Esophagus muscularis mucosa (tissue), 4 donors: ENCODE results near the gene STX1A. TPM values are rescaled to one million over a fixed set of nuclear protein-coding genes. Genes with fewer than 3 reads are reported as not detected.

ENCODE experiments used
- DNase-seq: peaks from one replicate; pipeline ENCODE4 v3.0.0-alpha.2; 2017; ENCODE audit errors: extremely low spot score
- H3K27ac ChIP-seq, 4 donors: fragments of 200-600 bp; sonication (generic); replicated peaks in 1 of 4; 1 replicate in 3 of 4; 2 replicates in 1 of 4; pipeline ENCODE4 v1.5.1; 2016 to 2019; ENCODE audit warnings: mild to moderate bottlenecking in 1 of 4
- H3K27me3 ChIP-seq, 4 donors: fragments of 200-600 bp; sonication (generic); one replicate each; pipeline versions ENCODE4 v1.5.1 to v1.6.0; 2016 to 2019
- H3K36me3 ChIP-seq, 4 donors: fragments of 200-600 bp; sonication (generic); one replicate each; pipeline ENCODE4 v1.5.1; 2016 to 2019
- H3K4me1 ChIP-seq, 4 donors: fragments of 200-600 bp; sonication (generic); one replicate each; pipeline ENCODE4 v1.5.1; 2016 to 2019
- H3K4me3 ChIP-seq, 4 donors: fragments of 200-600 bp; sonication (generic); 1 replicate in 2 of 4; 2 replicates in 2 of 4; pipeline ENCODE4 v1.5.1; 2016 to 2019; ENCODE audit warnings: mild to moderate bottlenecking in 4 of 4, moderate library complexity in 1 of 4
- H3K9me3 ChIP-seq, 4 donors: fragments of 200-600 bp; sonication (generic); 1 replicate in 3 of 4; 2 replicates in 1 of 4; pipeline ENCODE4 v1.5.1; 2016 to 2019
- EP300 ChIP-seq: sonication (generic); formaldehyde crosslinking; IDR thresholded peaks from one replicate; pipeline ENCODE4 v1.6.1; 2017; ENCODE audit warnings: antibody characterized with exemption
- POLR2A ChIP-seq: fragments of 450-650 bp; IDR thresholded peaks from one replicate; pipeline ENCODE4 v1.6.1; 2017; ENCODE audit warnings: antibody characterized with exemption, moderate library complexity, mild to moderate bottlenecking, low read depth
- POLR2AphosphoS5 ChIP-seq, 2 donors: sonication (generic); formaldehyde crosslinking; IDR thresholded peaks; one replicate each; pipeline ENCODE4 v1.6.1; 2017; ENCODE audit warnings: antibody characterized with exemption in 2 of 2
- WGBS: methylation state at CpG from one replicate; pipeline ENCODE4 v1.1.5; 2018; 5-methylcytosine and 5-hydroxymethylcytosine counted together
- intact Hi-C: fragments of 100-400 bp; cut with DNase I; formaldehyde crosslinking; loops from one replicate; pipeline ENCODE4 v1.15.1; 2023
- total RNA-seq, 4 donors: library from RNA; depleted of rRNA; stranded (reverse); fragments of >200 nt; gene quantifications; one replicate each; pipeline versions ENCODE4 v1.1.0 to v1.2.1, GENCODE V29; 2016
- TF ChIP-seq, protein P1 (sequence below), 3 experiments: fragments of 200-600 bp in 2 of 3; fragments of 450-650 bp in 1 of 3; sonication (generic) in 2 of 3; IDR thresholded peaks; one replicate each; pipeline ENCODE4 v1.5.1; 2017 to 2019; ENCODE audit warnings: antibody characterized with exemption in 3 of 3, mild to moderate bottlenecking in 2 of 3, moderate library complexity in 1 of 3

Gene STX1A
- total RNA-seq, 4 donors from 2014 or later, result 7.1 to 16.0 (median 9.6) TPM

DNA sequence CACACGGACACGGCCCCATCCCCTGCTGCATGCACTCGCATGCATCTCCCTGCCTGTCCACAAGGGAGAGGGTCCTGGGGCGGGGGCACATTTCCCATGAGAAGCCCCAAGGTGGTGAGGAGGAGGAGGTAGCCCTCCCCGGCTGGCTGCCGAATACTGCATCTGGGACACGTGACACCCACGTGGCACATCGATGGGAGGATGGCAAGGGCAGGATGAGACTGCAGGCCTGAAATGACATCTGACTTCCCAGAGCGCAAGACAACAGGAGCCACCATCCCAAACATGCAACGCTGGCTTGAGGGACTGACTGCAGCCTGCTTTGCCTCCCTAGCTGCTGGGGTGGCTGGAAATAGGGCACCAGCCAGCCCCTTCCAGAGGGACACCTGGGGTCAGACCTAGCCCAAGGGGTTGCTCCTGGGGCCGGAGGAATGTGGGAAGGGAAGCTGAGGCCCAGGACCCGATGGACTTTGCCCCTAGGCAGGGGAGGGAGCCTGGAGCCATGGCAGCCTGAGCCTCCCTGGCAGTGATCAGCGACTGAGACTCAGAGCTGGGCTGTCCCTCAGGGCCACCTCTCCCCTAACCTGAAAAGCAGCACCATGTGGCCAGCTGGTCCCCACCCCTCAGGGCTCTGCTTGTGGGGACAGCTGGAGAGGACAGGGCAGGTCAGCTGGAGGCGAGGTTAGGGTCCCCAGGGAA is 19.9 kb downstream of the STX1A start:
- Histone ChIP-seq H3K4me1 (peaks cover 7 to 14% (median 12%) of the 10 kb centered on the region in 4 donors), H3K36me3 (peaks cover 26 to 86% (median 75%) of the 10 kb centered on the region in 4 donors)
- WGBS, result 81% methylated on average over 12 of the region's 15 CpGs

DNA sequence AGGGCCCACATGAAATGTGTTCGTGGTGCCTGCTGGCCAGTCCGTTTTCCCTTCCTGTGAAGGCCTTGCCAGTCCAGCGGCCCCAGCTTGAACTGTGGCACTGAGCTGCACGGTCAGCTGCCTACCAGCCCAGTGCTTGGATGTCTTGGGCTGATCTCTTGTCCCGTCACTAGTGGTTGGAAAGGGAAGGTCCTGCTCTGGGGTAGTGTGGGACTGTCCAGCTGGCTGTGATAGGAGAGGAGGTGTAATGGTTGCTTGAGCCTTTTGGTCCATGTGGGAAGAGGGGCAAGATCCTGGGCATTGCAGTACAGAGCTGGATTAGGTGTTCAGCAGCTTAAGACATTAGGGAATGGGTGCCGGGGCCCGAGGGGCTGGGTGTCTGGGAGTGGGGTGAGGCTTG is 21.1 kb downstream of the STX1A start:
- peaks cover 37 to 97% (median 86%) of the 10 kb centered on the region in 4 donors for H3K36me3 ChIP-seq
- TF ChIP-seq POLR2A, result no peak
- TF ChIP-seq, protein P1, sequence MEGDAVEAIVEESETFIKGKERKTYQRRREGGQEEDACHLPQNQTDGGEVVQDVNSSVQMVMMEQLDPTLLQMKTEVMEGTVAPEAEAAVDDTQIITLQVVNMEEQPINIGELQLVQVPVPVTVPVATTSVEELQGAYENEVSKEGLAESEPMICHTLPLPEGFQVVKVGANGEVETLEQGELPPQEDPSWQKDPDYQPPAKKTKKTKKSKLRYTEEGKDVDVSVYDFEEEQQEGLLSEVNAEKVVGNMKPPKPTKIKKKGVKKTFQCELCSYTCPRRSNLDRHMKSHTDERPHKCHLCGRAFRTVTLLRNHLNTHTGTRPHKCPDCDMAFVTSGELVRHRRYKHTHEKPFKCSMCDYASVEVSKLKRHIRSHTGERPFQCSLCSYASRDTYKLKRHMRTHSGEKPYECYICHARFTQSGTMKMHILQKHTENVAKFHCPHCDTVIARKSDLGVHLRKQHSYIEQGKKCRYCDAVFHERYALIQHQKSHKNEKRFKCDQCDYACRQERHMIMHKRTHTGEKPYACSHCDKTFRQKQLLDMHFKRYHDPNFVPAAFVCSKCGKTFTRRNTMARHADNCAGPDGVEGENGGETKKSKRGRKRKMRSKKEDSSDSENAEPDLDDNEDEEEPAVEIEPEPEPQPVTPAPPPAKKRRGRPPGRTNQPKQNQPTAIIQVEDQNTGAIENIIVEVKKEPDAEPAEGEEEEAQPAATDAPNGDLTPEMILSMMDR (IDR thresholded peaks at IDR 0.05), result no peak
- no peak for TF ChIP-seq EP300
- no peak for TF ChIP-seq POLR2AphosphoS5 (IDR thresholded peaks at IDR 0.05)
- no peaks in the 10 kb centered on the region for H3K27me3 ChIP-seq
- H3K9me3 ChIP-seq, result no peaks in the 10 kb centered on the region
- 81% methylated on average over 7 of the region's 7 CpGs for WGBS
- no peak overlapping the region for H3K27ac ChIP-seq
- H3K4me3 ChIP-seq, result no peak overlapping the region
- no peak for DNase-seq
- H3K4me1 ChIP-seq, result peaks cover 0 to 3% (median 1%) of the 10 kb centered on the region in 4 donors
- intact Hi-C loops, result no loop called here

More for the DNA sequence above, 19.9 kb downstream of the STX1A start:
- intact Hi-C loops, result no loop called here
- Histone ChIP-seq H3K9me3 (no peaks in the 10 kb centered on the region), H3K27ac (no peak overlapping the region), H3K27me3 (no peaks in the 10 kb centered on the region), H3K4me3 (no peak overlapping the region)
- no peak for DNase-seq
- TF ChIP-seq, protein P1 (IDR thresholded peaks at IDR 0.05), result no peak
- TF ChIP-seq EP300 (no peak), POLR2A (no peak), POLR2AphosphoS5 (IDR thresholded peaks at IDR 0.05) (no peak)

DNA sequence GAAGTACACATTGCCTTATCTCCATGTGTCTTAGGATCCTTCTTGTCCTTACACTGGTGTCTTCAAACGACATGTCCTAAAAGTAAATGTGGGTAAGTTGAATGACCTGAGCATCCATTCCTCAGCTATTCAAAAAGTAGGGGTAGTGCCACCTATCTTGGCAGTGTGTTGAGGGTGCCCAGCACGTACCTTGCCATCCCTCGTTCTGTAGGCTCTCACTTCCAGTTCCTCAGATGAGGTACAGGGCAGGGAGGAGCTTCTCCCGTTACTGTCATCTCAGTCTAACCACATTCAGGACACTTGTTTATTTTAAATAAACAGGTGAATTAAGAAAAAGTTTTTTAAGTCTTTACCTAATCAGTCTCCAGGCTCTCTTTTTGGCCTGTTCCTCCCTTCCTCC is 23.1 kb downstream of the STX1A start:
- H3K9me3 ChIP-seq, result no peaks in the 10 kb centered on the region
- TF ChIP-seq POLR2AphosphoS5 (IDR thresholded peaks at IDR 0.05), result no peak
- TF ChIP-seq, protein P1 (IDR thresholded peaks at IDR 0.05), result no peak
- no peak for TF ChIP-seq EP300
- no peak for TF ChIP-seq POLR2A
- 96% methylated on average over 4 of the region's 4 CpGs for WGBS
- H3K4me3 ChIP-seq, result no peak overlapping the region
- no peak for DNase-seq
- no peaks in the 10 kb centered on the region for H3K27me3 ChIP-seq
- intact Hi-C loops, result loop anchor here (2.0 kb wide), 1 partner anchor 16 kb away; no protein-coding TSS in a partner anchor
- no peak overlapping the region for H3K27ac ChIP-seq
- H3K4me1 ChIP-seq, result no peaks in the 10 kb centered on the region
- peaks cover 55 to 100% (median 95%) of the 10 kb centered on the region in 4 donors for H3K36me3 ChIP-seq

DNA sequence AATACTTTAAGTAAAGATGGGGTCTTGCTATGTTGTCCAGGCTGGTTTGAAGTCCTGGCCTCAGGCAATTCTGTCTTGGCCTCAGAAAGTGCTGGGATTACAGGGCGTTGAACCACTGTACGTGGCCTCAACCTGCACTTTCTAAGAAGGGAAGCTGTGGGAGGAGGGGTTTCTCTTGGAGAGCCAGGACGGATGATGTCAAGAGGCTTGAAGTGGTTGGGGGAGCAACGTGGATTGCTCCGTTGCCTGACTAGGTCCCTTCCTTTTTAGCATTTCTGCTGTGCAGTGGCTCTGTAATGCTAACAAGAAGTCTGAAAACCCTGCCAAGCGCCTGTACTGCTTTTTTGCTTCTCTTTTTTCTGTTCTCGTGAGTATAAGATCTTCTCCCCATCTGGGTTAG is 28.8 kb downstream of the STX1A start:
- Histone ChIP-seq H3K9me3 (no peaks in the 10 kb centered on the region), H3K4me1 (no peaks in the 10 kb centered on the region), H3K27me3 (no peaks in the 10 kb centered on the region), H3K36me3 (peaks cover 64 to 93% (median 88%) of the 10 kb centered on the region in 4 donors), H3K4me3 (no peak overlapping the region), H3K27ac (no peak overlapping the region)
- intact Hi-C loops, result no loop called here
- DNase-seq, result no peak
- 89% methylated on average over 7 of the region's 7 CpGs for WGBS
- TF ChIP-seq EP300 (no peak), POLR2AphosphoS5 (IDR thresholded peaks at IDR 0.05) (no peak), POLR2A (no peak)
- TF ChIP-seq, protein P1 (IDR thresholded peaks at IDR 0.05), result no peak
